Keratinocyte (primary cell): Measurements from ENCODE around the gene PFKM.

Experiments used
- CTCF ChIP-seq, 3 experiments: IDR thresholded peaks in 1 of 3; conservative IDR thresholded peaks in 1 of 3; optimal IDR thresholded peaks in 1 of 3; 2 replicates in 2 of 3; 3 replicates in 1 of 3; pipeline versions ENCODE3 to v1.5.1; 2011; ENCODE audit warnings: low read length in 3 of 3, mild to moderate bottlenecking in 3 of 3, moderate library complexity in 2 of 3, control low read depth in 1 of 3, inconsistent platforms in 1 of 3; ENCODE audit not compliant: insufficient read depth in 2 of 3; ENCODE audit errors: extremely low read depth in 1 of 3
- EZH2 ChIP-seq: IDR thresholded peaks from one replicate; pipeline ENCODE4 v1.6.1; 2012; ENCODE audit warnings: inconsistent platforms, mild to moderate bottlenecking, low read length, moderate library complexity

GRCh38 chr12:48129376-48129775 is 10.2 kb downstream of the PFKM start:
- TF ChIP-seq CTCF (optimal IDR thresholded peaks at IDR 0.05 in 1 of 3, IDR thresholded peaks at IDR 0.05 in 1 of 3, conservative IDR thresholded peaks at IDR 0.05 in 1 of 3; ENCODE audit: extremely low read depth in 1 of 3, insufficient read depth in 2 of 3, low read length in 3 of 3) (no peak), EZH2 (no peak)
